SHP77 (cell line): ENCODE results near the gene TRIM38.
"Not testable (repeated sequence)": the region's sequence is repeated elsewhere in the genome, so short reads cannot be mapped to it uniquely, and the experiment has no call there.

Source experiments
- DNase-seq, 2 experiments: peaks; one replicate each; lab custom pipeline; 2025; lab: John Stamatoyannopoulos, UW

TRIM38 gene, protein sequence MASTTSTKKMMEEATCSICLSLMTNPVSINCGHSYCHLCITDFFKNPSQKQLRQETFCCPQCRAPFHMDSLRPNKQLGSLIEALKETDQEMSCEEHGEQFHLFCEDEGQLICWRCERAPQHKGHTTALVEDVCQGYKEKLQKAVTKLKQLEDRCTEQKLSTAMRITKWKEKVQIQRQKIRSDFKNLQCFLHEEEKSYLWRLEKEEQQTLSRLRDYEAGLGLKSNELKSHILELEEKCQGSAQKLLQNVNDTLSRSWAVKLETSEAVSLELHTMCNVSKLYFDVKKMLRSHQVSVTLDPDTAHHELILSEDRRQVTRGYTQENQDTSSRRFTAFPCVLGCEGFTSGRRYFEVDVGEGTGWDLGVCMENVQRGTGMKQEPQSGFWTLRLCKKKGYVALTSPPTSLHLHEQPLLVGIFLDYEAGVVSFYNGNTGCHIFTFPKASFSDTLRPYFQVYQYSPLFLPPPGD

DNA sequence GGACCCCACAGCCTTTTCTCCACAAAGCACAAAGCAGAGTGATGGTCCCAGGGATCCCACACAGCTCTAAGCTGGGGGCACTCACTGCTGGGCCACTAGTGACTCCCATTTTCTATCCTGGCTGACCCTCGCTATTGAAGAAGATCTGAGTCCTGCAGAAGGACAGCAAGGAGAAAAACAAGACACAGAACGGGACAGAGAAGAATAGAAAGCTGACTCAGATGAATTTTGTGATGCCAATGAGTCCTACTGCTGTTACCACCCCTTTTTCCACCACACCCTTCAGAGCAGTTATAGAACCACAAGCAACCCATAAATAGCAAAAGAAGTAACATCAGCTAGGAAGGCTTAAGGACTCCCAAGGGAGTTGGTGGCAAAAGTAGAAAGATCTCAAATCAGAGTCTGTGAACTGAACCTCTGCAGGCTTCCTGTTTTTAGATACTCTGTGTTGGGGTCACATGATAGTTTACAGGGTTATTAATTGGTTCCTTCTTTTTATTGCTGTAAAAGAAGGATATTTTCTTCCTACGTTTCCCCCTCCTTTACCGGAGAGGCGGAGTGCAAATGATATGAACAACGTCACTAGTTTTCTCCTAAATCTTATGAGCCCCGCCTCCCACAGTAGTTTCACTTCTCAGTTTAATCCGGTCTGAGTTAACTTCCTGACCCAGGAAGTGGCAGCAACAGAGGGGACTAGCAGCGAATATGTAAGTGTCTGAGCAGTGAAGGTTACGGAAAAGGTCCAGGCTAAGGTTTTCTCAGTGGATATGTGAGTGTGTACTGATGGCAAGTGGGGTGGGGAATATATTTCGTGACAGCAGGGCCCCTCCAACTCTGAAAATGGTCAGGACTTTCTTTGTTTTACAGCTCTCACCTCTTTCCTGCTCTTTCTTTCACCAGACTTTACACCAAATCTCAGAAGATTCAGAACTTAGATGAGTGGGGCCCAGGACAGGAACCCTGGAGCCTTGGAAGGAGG is at the start of gene TRIM38:
TSS of gene TRIM38 (plus strand) at position 654 of the 979 bp plus-strand sequence. CDS start 3,721 bp downstream, outside the sequence.
- DNase-seq, result no peak

DNA sequence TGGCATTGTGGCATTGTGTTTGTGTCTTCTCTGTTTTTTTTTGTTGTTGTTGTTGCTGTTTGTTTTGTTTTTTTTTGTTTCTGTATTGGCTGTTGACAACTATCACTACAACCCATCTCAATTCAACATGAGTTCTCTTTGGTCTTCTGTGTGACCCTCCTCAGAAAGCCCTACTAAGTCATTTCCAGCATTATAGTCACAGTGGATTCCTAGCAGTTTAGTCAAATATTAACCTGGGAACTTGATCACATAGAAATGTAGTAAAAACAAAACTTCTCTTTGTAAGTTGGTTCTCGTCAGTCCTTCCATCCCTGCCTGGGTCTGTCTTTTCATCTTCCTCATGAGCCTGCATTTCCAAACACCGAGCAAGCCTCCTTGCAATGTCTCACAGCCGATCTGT is 48.9 kb upstream of the TRIM38 start:
- no peak for DNase-seq

DNA sequence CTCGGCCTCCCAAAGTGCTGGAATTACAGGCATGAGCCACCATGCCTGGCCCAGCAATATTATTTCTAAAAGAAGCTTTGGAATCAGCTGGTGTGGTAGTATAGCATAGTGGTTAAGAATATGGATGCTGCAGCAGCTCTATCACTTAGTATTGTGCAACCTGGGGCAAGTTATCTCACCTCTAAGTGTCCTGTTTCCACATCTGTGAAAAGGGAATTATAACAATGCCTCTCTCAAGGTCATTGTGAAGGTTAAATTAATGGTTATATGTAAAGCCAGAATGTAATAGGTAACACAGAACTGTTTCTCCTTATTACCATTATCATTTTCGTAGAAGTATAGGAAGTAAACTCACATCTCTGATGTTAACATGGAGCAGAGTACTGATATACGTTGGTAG is 46.3 kb upstream of the TRIM38 start:
- DNase-seq, result no peak

DNA sequence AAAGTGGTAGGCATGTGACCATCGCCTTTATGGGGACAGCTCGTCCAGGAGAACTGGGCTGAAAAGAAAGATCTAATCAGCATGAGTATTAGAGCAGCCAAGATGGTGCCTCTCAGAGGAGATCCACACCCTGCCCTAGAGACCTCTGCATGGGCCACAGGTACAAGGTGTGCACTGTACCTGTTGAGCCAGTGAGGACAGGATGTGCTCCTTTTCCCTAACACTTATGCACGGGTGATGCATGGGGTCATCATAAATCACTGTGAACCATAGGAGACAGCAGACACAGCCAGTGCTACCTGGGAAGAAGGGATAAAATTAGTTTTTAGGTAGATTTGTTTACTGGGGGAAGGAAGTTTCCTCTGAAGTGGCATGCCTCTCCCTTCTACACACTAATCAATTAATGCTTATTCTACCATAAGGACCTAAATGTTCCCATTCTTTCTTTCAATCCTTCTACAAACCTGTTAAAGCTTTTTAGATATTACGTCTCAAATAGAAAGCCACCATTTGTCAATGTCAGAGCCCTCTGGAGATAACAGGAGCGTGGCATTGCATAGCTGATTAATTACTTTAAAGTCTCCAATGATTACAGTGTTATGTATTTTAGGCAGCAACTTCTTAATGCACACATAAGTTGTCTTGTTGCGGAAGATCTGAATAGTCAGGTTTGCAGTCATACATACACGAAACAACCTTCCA is 45.7 kb upstream of the TRIM38 start:
- no peak for DNase-seq

DNA sequence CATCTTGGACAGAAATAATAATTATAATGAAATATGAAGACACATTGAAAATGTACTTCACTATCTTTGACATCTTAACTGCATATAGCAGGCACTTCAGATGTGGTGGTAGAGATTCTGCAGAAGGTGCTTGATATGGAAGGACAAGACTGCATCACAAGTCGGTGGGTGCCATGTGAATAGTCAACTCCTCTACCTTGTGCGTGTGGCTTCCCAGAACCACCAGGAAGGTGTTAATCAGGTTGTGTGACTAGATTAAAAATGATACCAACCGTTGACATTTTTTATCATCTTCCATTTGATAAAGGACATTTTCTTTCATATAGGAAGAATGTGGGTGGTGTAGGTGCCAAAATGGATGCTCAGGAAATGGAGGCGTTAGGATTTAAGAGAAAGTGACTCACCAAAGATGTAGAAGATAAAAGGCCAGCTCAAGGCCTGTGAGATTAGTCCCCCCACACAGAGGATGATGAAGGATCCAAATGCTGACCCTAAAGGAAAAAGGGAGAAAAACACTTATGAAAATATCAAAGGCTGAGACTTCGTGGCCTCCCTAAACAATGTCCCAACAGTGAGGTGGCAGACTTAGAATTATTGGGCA is 44.4 kb upstream of the TRIM38 start:
- DNase-seq, result no peak

DNA sequence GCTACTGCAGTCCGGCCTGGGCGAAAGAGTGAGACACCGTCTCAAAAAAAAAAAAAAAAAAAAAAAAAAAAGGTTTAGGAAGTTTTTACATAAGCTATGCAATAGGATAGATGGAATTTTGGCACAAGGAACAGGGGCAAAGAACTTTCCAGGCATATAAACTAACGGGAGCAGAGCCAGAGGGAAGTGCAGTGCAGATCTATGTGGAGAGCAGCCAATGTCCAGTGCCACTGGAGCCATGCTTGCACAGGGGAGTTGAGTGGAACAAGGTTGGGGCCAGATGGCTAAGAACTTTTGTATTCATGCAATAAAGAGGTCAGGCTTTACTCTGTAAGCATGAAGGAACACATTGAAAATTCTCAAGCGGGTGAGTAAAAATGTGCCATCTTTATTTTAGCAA is 42.9 kb upstream of the TRIM38 start:
- DNase-seq, result no peak

DNA sequence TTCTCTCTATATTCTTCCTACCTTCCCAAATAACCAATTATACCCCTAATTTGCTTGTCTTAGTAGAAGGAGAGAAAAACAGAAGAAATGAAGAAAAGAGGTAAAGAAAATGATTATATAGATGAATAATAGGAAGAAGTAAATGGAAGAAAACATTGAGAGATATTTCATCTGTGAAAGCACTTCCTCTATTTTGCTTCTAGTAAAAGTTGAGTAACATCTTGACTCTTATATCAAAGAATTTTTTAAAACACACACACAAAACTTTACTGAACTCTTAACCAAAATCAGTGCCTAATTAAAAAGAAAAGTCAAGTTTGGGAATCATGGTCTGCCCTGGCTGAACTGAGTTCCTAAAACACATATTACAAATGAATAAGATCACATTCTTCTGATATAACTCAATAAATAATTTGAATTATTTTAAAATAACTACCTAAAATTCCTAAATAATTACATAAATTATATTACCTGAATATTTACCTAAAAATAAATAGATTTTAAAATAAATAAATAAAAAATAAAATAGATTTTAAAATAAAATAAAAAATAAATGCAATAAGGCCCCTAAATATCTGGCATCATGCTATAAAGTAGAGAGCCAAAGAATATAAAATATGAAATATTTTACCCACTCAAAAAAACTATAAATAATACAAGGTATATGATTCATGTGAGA is 40.9 kb upstream of the TRIM38 start:
- DNase-seq, result no peak

DNA sequence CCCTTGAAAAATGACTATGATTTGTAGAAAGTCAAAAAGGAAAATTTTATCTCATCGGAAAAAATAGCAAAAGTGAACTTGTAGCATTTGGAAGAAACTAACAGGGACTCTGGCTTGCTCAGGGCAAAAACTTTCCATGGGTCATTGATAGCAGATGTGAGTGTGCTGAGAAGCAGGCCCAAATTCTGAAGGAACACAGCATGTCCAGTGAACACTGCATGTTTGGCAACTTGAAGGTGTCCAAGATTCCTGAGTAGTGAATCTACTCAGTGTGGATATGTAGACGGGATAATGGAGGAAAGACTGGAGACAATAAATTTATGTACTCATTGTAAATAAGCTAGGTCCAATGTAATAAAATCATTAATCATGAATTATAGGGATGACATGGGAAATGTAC is 40.3 kb upstream of the TRIM38 start:
- DNase-seq, result no peak

DNA sequence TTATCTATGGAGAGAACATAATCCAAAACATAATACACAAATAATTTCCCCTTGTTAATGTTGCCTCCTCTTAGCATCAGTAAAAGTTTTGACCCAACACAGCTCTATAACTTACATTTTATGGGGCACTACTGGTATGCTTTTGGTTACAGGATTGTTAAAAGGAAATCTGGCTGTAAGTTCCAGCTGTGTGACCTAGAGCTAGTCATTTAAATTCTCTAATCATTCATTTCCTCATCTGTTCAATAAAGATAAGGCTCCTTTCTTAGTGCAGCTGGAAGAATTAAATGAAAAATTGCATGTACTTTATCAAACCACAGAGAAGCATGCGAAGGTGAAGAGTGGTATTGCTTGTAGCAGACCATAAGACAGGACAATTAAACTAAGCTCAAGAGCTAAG is 36.7 kb upstream of the TRIM38 start:
- no peak for DNase-seq

DNA sequence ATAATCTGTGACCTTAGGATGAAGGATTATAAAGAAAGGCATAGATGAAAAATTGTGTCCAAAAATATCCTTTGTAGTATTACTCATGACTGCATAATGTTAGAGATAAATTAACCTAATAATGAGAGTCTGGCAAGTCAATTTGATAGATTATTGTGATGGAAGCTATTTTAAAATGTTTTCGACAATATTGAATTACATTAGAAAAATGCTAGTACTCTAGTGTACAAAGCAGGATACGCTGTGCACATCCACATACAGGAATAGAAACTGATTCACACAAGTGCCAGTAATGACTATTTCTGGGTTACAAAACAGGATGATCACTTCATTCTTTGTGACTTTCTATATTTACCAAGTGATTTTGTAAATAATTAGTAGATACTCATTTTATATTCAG is 35.4 kb upstream of the TRIM38 start:
- DNase-seq, result no peak

DNA sequence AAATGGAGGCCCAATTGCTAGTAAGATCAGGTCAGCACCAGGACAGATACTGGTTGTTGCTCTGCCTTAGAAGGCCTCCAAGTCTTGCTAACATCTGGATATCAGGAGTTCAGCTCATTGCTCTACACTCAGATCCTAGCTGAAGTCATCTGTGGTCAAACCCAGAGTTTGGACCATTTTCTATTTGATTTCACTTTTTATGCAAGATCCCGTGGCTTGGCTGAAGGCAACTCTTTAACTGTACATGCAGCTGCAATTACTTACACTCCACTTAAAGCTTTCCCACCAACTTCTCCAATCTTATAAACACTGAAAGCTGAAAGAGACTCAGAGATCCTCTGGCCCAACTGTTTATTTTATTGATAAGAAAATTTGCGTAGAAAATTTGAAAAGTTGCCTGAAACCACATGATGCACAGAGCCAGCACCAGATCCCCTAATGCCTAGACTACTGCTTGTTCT is 34.8 kb upstream of the TRIM38 start:
- DNase-seq, result no peak

DNA sequence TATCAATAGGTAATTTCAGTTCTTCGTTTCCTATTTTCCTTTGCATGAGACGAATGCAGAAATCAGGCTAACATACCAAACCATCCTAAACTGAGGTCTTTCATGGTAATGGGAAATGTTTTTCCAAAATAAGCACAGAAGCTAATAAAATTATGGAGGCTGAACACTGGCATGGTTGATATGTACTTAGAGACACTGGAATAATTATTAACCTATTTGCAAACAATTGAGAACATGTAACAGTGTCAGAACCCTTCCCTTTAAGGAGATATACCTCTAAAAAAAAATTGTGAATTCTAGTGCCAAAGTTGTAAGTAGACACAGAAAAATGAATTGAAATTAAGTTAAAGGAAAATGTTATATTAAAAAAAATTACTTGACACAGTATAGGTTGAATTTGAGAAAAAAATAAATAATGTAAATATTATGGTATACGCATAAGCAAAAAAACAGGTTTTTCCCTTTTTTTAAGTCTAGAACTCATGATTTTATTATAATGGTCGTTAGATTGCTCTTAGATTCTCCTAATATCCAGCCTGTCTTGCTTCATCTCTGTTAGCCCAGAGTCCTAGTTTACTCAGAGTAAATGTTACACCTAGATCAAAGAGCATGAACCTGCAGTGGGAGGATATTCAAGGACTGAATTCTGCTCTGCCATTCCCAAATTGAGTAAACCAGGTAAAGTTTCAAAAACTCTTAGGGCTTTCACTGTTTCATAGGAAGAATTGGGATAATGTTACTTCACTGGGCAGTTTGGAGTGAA is 33.9 kb upstream of the TRIM38 start:
- DNase-seq, result no peak

DNA sequence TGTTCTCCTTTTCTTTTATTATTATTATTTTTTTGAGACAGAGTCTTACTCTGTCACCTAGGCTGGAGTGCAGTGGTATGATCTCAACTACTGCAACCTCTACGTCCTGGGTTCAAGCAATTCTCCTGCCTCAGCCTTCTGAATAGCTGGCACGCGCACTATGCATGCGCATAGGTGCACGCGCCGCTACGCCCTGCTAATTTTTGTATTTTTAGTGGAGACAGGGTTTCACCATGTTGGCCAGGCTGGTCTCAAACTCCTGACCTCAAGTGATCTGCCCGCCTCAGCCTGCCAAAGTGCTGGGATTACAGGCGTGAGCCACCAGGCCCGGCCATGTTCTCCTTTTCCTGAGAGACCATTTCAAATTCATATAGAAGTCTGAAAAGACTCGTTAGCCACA is 32.8 kb upstream of the TRIM38 start:
- not testable (repeated sequence) for DNase-seq

DNA sequence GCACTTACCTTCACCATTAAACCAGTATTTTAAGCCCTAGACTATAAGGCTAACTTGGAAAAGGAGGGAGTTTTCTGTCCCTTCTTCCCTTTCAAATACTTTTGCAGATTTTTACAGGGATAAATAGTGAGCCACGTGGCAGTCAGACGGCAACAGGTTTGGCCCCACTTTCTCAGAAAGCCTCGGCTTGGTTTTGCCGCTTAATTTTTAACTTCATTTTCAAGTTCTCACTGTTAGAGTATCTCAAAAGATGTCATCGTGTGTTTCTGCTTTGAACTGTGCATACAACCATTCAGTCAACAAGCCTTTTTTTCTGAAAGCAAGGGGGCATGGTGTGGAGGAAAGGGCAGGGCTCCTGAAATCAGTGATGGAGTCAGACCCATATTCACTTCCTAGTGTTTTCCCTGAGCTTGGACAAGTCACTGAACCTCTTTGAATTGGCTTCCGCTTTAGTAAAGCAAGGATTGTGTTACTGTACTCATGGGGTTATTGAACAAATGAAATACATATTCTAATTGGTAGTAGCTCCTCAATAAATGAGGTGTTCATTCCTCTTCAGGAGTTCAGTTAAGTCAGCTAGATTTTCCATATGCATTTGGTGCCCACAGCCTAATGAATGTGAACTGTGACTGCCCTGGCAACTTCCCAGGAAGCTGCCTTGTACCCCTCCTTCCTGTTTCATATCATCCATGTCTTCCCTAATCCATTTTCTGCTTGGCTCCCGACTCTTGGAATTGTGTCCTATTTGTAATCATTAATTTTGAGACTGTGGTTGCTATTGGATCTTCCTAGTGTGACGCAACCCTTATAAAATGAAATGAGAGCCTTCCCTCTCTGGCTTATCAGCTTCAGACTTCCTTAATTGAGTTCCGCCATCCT is 31.8 kb upstream of the TRIM38 start, which contains the start of gene SLC17A2:
TSS of gene SLC17A2 (minus strand) at position 160 of the 879 bp plus-strand sequence. CDS start 4,895 bp downstream, outside the sequence.
- no peak for DNase-seq

DNA sequence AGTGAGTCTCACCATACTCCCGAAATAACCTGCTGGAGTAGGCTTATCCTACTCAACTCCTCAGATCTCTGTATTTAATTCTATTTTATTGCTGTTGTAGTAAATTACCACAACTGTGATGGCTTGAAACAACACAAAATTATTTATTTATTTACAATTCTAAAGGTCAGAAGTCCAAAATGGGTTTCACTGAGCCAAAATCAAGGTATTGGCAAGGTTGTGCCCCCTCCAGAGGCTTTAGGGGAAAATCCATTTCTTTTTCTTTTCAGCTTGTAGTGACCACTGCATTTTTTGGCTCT is 31.2 kb upstream of the TRIM38 start:
- no peak for DNase-seq

DNA sequence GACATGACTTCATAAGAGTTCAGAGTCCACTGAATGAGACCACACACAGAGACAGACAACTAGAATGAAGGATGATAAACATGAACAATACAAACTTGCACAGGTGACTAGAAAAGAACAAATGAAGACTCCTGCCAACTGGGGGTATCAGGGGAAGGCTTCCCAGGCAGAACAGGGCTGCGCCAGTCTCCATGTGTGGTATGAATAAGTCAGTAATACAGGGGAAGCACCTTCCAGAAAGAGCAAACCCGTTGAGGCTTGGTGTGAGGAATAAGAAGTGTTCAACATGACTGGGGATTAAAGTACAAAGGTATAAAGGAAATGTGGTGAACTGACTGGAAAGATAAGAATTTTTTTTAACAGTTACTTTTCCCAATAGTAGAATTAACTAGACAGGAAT is 28.4 kb upstream of the TRIM38 start:
- no peak for DNase-seq

DNA sequence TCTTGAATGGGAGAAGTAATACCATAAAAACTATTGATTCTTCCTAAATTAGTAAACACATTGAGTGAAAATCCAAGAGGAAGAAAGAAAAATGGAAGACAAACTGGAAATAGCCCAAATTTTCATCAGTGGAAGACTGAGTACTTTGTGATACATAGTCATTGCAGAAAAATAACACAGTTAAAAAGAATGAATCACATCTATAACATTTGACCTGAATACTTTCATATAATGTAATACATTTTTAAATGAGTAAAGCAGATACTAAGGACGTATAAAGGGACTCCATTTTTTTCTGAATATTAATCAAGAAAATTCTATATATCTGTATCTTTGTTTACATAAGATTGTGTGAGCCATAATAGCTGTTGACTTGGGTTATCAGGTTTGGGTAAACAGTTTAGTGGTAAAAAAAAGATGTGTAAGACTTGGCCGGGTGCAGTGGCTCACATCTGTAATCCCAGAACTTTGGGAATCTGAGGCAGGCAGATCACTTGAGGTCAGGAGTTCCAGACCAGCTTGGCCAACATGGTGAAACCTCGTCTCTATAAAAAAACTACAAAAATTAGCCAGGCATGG is 27.8 kb upstream of the TRIM38 start:
- DNase-seq, result no peak

DNA sequence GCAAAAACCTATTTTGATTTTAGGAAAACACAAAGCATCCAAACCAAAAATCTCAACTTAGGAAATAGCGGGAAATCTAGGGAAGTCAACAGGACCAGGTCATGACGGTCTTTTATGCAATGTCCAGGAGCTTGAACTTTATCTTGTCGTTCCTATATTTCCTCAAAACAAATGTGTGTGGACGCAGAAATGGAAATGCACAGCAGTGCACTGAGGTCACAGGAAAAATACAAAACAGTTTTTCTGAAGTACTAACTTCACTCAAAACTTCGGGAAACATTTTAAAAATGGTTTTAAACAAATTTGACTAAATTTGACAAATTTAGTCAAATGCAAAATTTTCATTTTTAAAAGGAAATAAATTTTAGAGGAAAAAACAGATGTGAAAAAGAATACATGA is 26.6 kb upstream of the TRIM38 start:
- DNase-seq, result no peak

DNA sequence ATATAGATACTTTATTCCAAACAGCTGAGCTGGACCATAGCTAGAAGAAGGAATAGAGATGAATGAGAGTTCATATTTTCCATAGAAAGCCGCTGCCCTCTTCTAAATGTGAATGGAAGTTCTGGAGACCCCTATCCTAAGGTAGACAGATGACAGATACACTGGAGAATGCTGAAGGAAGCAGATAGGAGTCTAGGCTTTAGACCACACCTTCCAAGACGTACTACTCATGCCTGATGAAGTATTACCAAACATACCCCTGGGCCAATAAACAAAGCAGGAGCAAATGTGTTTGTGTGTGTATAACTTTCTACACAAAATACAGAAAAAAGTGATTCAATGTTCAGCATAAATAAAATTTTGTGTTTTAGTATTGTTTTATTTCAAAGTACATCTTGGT is 23.0 kb upstream of the TRIM38 start:
- DNase-seq, result no peak
